Endothelial cell of umbilical vein (primary cell): ENCODE results near the gene PIGV. TPM values are rescaled to one million over a fixed set of nuclear protein-coding genes. Genes with fewer than 3 reads are reported as not detected.

Experiments
- BruUV-seq: library from RNA; stranded (reverse); fragments of 400-500 nt; replicated peaks from 2 replicates; lab custom pipeline; 2021; lab: Mats Ljungman, UMichigan
- CTCF ChIA-PET: fragments of 300-600, 350-600 bp; sonication (Branson Sonifier 250); formaldehyde crosslinking; loops from one replicate; lab custom pipeline; 2021; ENCODE audit warnings: antibody characterized with exemption, inconsistent platforms; lab: Charles Lee
- POLR2A ChIA-PET: fragments of 300-600, 350-600 bp; sonication (Branson Sonifier 250); formaldehyde crosslinking; loops from one replicate; lab custom pipeline; 2021; ENCODE audit warnings: antibody characterized with exemption, inconsistent platforms; lab: Charles Lee
- DNase-seq: peaks from one replicate; pipeline ENCODE4 v3.0.0-alpha.2; 2011; ENCODE audit warnings: low read depth, low spot score
- FAIRE-seq: peaks from 2 replicates; lab custom pipeline; 2011; peaks lifted over from hg19 to GRCh38; lab: Jason Lieb, UNC
- H2AFZ ChIP-seq: 2 replicates; pipeline ENCODE4 v1.6.0; 2012; ENCODE audit warnings: low read depth, low read length, control low read depth, inconsistent platforms
- H3K27ac ChIP-seq: 2 replicates; pipeline ENCODE4 v1.5.1; 2011; ENCODE audit warnings: low read depth, mild to moderate bottlenecking, control low read depth, low read length, moderate library complexity; ENCODE audit not compliant: insufficient read depth
- H3K27me3 ChIP-seq, 2 experiments: 2 replicates each; pipeline versions ENCODE4 v1.6.0 to v1.6.1; 2011; ENCODE audit warnings: low read length in 2 of 2, mixed read lengths in 1 of 2; ENCODE audit not compliant: control insufficient read depth in 2 of 2, insufficient read depth in 2 of 2
- H3K36me3 ChIP-seq, 2 experiments: 2 replicates in 1 of 2; 3 replicates in 1 of 2; pipeline ENCODE4 v1.5.1; 2011; ENCODE audit warnings: low read length in 2 of 2, mild to moderate bottlenecking in 1 of 2, moderate library complexity in 1 of 2; ENCODE audit not compliant: control insufficient read depth in 2 of 2, insufficient read depth in 2 of 2; ENCODE audit errors: extremely low read depth in 1 of 2
- H3K4me1 ChIP-seq: 3 replicates; pipeline ENCODE4 v1.5.1; 2011; ENCODE audit warnings: mild to moderate bottlenecking, low read length; ENCODE audit not compliant: control insufficient read depth, insufficient read depth; ENCODE audit errors: extremely low read depth
- H3K4me2 ChIP-seq: 2 replicates; pipeline ENCODE4 v1.6.1; 2011; ENCODE audit warnings: low read length, control low read depth, mixed read lengths; ENCODE audit not compliant: insufficient read depth
- H3K4me3 ChIP-seq, 3 experiments: fragments of 200-600 bp in 1 of 3; sonication (generic), shearing (Covaris generic) in 1 of 3; replicated peaks in 1 of 3; 2 replicates each; pipeline ENCODE4 v1.5.1; 2011 to 2016; ENCODE audit warnings: control low read depth in 3 of 3, low read length in 3 of 3, mild to moderate bottlenecking in 2 of 3, inconsistent platforms in 1 of 3, low read depth in 1 of 3, moderate library complexity in 1 of 3; ENCODE audit not compliant: insufficient read depth in 1 of 3
- H3K79me2 ChIP-seq: 2 replicates; pipeline ENCODE4 v1.6.0; 2012; ENCODE audit warnings: low read length, inconsistent platforms; ENCODE audit not compliant: control insufficient read depth, insufficient read depth
- H3K9ac ChIP-seq: replicated peaks from 2 replicates; pipeline ENCODE3; 2011; ENCODE audit warnings: low read length, control low read depth; ENCODE audit not compliant: insufficient read depth; ENCODE audit errors: extremely low read depth
- H3K9me1 ChIP-seq: replicated peaks from 3 replicates; pipeline ENCODE4 v1.6.0; 2011; ENCODE audit warnings: mild to moderate bottlenecking, low read length; ENCODE audit not compliant: control insufficient read depth, insufficient read depth; ENCODE audit errors: extremely low read depth
- H3K9me3 ChIP-seq: replicated peaks from 2 replicates; pipeline ENCODE4 v1.5.1; 2012; ENCODE audit warnings: low read length, inconsistent platforms; ENCODE audit not compliant: control insufficient read depth, insufficient read depth
- H4K20me1 ChIP-seq: replicated peaks from 2 replicates; pipeline ENCODE3; 2011; ENCODE audit warnings: mild to moderate bottlenecking, low read length; ENCODE audit not compliant: control insufficient read depth, insufficient read depth; ENCODE audit errors: extremely low read depth
- EZH2 ChIP-seq: IDR thresholded peaks from 2 replicates; pipeline ENCODE4 v1.6.1; 2012; ENCODE audit warnings: borderline replicate concordance, low read depth, mild to moderate bottlenecking, moderate library complexity, low read length, inconsistent platforms; ENCODE audit not compliant: severe bottlenecking
- FOS ChIP-seq: IDR thresholded peaks from 2 replicates; pipeline ENCODE4 v1.6.1; 2011; ENCODE audit warnings: mild to moderate bottlenecking, low read length, moderate library complexity, borderline replicate concordance; ENCODE audit not compliant: insufficient read depth
- GATA2 ChIP-seq: IDR thresholded peaks from 2 replicates; pipeline ENCODE4 v1.7.0; 2011; ENCODE audit warnings: low read depth, mild to moderate bottlenecking, moderate library complexity, mixed read lengths, low read length; ENCODE audit not compliant: insufficient read length, insufficient read depth
- JUN ChIP-seq: IDR thresholded peaks from 2 replicates; pipeline ENCODE4 v1.6.1; 2011; ENCODE audit warnings: borderline replicate concordance, low read depth; ENCODE audit not compliant: insufficient read length, insufficient read depth
- MYC ChIP-seq: IDR thresholded peaks from one replicate; pipeline ENCODE4 v1.6.1; 2011; ENCODE audit warnings: mild to moderate bottlenecking, low read depth, low read length
- POLR2A ChIP-seq: IDR thresholded peaks from 2 replicates; pipeline ENCODE4 v1.6.1; 2012; ENCODE audit warnings: low read depth, mild to moderate bottlenecking, control low read depth, low read length
- POLR2AphosphoS5 ChIP-seq: IDR thresholded peaks from 2 replicates; pipeline ENCODE4 v1.6.1; 2012; ENCODE audit warnings: low read depth, mild to moderate bottlenecking, control low read depth, low read length, moderate library complexity; ENCODE audit not compliant: insufficient read depth
- dilution Hi-C: fragments of 300-500 bp; cut with MboI; formaldehyde crosslinking; loops from one replicate; pipeline ENCODE4 v1.15.0; 2019; ENCODE audit warnings: low sequenced_read_pairs; ENCODE audit not compliant: extremely low pct_ligation_motif_present
- intact Hi-C: fragments of 100-400 bp; cut with micrococcal nuclease; formaldehyde crosslinking; loops from one replicate; pipeline ENCODE4 v1.10.0; 2022
- polyA plus RNA-seq, 4 experiments: library from polyadenylated mRNA; depleted of rRNA in 3 of 4; stranded (reverse) in 3 of 4; unstranded in 1 of 4; fragments of >200 nt; gene quantifications; 2 replicates each; pipeline versions ENCODE4 v1.2.1 to v1.2.3, GENCODE V29; 2011 to 2012; ENCODE audit warnings: missing spikeins in 1 of 4
- total RNA-seq: library from RNA; stranded (reverse); gene quantifications from 2 replicates; pipeline ENCODE4 v1.2.3, GENCODE V29; 2021
- TF ChIP-seq, protein P1 (sequence below): IDR thresholded peaks from 2 replicates; pipeline ENCODE4 v1.6.1; 2011; ENCODE audit not compliant: insufficient read depth, insufficient read length
- TF ChIP-seq, protein P2 (sequence below), 2 donors: IDR thresholded peaks; 1 replicate in 1 of 2; 2 replicates in 1 of 2; pipeline ENCODE4 v1.5.1; 2011; ENCODE audit warnings: low read length in 2 of 2, mild to moderate bottlenecking in 2 of 2, moderate library complexity in 2 of 2, control low read depth in 1 of 2, inconsistent platforms in 1 of 2, low read depth in 1 of 2; ENCODE audit not compliant: insufficient read depth in 1 of 2; ENCODE audit errors: extremely low read depth in 1 of 2

PIGV gene
- total and polyA plus RNA-seq, 2 donors (not counting 3 experiments of a cell fraction or from before 2014, with no cell fraction given) = 7.5 to 11.9 TPM

DNA sequence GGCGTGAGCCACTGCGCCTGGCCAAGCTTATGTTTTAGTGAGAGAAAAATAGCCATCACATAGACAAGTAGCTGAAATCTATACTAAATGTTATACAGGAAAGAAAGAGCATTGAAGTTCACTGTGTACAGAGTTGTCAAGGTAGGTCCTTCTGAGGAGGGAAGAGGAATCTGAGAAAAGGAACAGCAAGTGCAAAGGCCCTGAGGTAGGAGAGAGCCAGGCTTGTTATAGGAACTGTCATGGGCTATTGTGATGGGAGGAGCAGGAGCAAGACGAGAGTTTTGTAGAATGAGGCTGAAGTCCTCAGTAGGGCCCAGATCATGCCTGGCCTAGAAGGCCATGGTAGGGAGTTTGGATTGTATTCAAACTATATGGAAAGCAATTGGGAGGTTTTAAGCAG is 43.3 kb downstream of the PIGV start:
- Histone ChIP-seq H3K9me1 (no peaks in the 10 kb centered on the region), H2AFZ (no peak overlapping the region), H3K27ac (no peak overlapping the region), H3K36me3 (peaks cover 2 to 32% of the 10 kb centered on the region in 2 experiments), H3K9me3 (no peaks in the 10 kb centered on the region), H3K4me2 (no peak overlapping the region), H3K27me3 (no peaks in the 10 kb centered on the region), H3K79me2 (peaks cover 26% of the 10 kb centered on the region), H4K20me1 (no peaks in the 10 kb centered on the region), H3K4me1 (peaks cover 9% of the 10 kb centered on the region), H3K4me3 (no peak overlapping the region), H3K9ac (no peak overlapping the region)
- TF ChIP-seq GATA2 (no peak), EZH2 (no peak), JUN (no peak), POLR2AphosphoS5 (no peak), POLR2A (no peak), FOS (no peak), MYC (no peak)
- TF ChIP-seq, protein P1, sequence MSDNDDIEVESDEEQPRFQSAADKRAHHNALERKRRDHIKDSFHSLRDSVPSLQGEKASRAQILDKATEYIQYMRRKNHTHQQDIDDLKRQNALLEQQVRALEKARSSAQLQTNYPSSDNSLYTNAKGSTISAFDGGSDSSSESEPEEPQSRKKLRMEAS = no peak
- TF ChIP-seq, protein P2, sequence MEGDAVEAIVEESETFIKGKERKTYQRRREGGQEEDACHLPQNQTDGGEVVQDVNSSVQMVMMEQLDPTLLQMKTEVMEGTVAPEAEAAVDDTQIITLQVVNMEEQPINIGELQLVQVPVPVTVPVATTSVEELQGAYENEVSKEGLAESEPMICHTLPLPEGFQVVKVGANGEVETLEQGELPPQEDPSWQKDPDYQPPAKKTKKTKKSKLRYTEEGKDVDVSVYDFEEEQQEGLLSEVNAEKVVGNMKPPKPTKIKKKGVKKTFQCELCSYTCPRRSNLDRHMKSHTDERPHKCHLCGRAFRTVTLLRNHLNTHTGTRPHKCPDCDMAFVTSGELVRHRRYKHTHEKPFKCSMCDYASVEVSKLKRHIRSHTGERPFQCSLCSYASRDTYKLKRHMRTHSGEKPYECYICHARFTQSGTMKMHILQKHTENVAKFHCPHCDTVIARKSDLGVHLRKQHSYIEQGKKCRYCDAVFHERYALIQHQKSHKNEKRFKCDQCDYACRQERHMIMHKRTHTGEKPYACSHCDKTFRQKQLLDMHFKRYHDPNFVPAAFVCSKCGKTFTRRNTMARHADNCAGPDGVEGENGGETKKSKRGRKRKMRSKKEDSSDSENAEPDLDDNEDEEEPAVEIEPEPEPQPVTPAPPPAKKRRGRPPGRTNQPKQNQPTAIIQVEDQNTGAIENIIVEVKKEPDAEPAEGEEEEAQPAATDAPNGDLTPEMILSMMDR (IDR thresholded peaks at IDR 0.05; ENCODE audit: extremely low read depth in 1 of 2, insufficient read depth in 1 of 2, low read depth in 1 of 2, low read length in 2 of 2) = no peak
- POLR2A ChIA-PET = no interaction called here
- DNase-seq (no peak), FAIRE-seq (no peak)
- dilution Hi-C loops = no loop called here
- CTCF ChIA-PET = interaction anchor here (0.6 to 1.4 kb wide), 3 partner anchors 10 to 229 kb away, joined by 3 to 4 read pairs (median 3); no protein-coding TSS in a partner anchor
- BruUV-seq = no TSS peak
- intact Hi-C loops = no loop called here
